IMR-90 (cell line): Measurements from ENCODE around the gene PFDN5. TPM values are rescaled to one million over a fixed set of nuclear protein-coding genes. Genes with fewer than 3 reads are reported as not detected.

Experiments used
- ATAC-seq: fragments of 200-7000 bp; cut with Tn5 transposase; 2 replicates; pipeline ENCODE4 v1.9.1; 2020; ENCODE audit warnings: low read depth, mild to moderate bottlenecking, moderate library complexity
- BruUV-seq: library from RNA; stranded (reverse); fragments of 400-500 nt; replicated peaks from 2 replicates; lab custom pipeline; 2021; lab: Mats Ljungman, UMichigan
- CTCF ChIA-PET: fragments of 300-600 bp; formaldehyde crosslinking; extraction: SDS; loops from one replicate; lab custom pipeline; 2021; ENCODE audit warnings: antibody characterized with exemption; lab: Yijun Ruan, JAX
- POLR2A ChIA-PET: fragments of 300-600 bp; sonication (Branson Sonifier 250); formaldehyde crosslinking; loops from one replicate; lab custom pipeline; 2022; ENCODE audit warnings: antibody characterized with exemption; ENCODE audit not compliant: unreplicated experiment; lab: Charles Lee
- DNase-seq: peaks from one replicate; pipeline ENCODE4 v3.0.0; 2013
- H2AFZ ChIP-seq: replicated peaks from 2 replicates; pipeline ENCODE3; 2013; ENCODE audit warnings: low read length, mild to moderate bottlenecking; ENCODE audit not compliant: poor library complexity
- H2AK5ac ChIP-seq: 2 replicates; pipeline ENCODE4 v1.6.1; 2013; ENCODE audit warnings: low read depth, low read length, inconsistent platforms
- H2AK9ac ChIP-seq: replicated peaks from 2 replicates; pipeline ENCODE3; 2013; ENCODE audit warnings: mild to moderate bottlenecking, low read depth, low read length, moderate library complexity; ENCODE audit not compliant: poor library complexity
- H2BK120ac ChIP-seq: 2 replicates; pipeline ENCODE4 v1.6.1; 2013; ENCODE audit warnings: low read depth, low read length, inconsistent platforms
- H2BK15ac ChIP-seq: 3 replicates; pipeline ENCODE4 v1.6.1; 2013; ENCODE audit warnings: low read depth, low read length, inconsistent platforms
- H2BK20ac ChIP-seq: 2 replicates; pipeline ENCODE4 v1.6.1; 2013; ENCODE audit warnings: low read depth, mild to moderate bottlenecking, inconsistent platforms, low read length, moderate library complexity
- H2BK5ac ChIP-seq: 2 replicates; pipeline ENCODE4 v1.6.1; 2013; ENCODE audit warnings: mild to moderate bottlenecking, low read depth, low read length, inconsistent platforms; ENCODE audit not compliant: poor library complexity, severe bottlenecking
- H3K14ac ChIP-seq: replicated peaks from 2 replicates; pipeline ENCODE4 v1.6.1; 2013; ENCODE audit warnings: low read depth, low read length, inconsistent platforms
- H3K18ac ChIP-seq: 2 replicates; pipeline ENCODE4 v1.6.1; 2013; ENCODE audit warnings: low read depth, low read length, control low read depth
- H3K23ac ChIP-seq: 2 replicates; pipeline ENCODE4 v1.6.1; 2013; ENCODE audit warnings: low read depth, low read length, inconsistent platforms
- H3K27ac ChIP-seq: 2 replicates; pipeline ENCODE4 v1.5.1; 2013; ENCODE audit warnings: mild to moderate bottlenecking, control low read depth, low read length; ENCODE audit not compliant: insufficient read depth
- H3K27me3 ChIP-seq: 2 replicates; pipeline ENCODE4 v1.6.1; 2013; ENCODE audit warnings: low read length; ENCODE audit not compliant: control insufficient read depth, insufficient read depth
- H3K36me3 ChIP-seq: 2 replicates; pipeline ENCODE4 v1.6.1; 2013; ENCODE audit warnings: low read length, mixed read lengths; ENCODE audit not compliant: control insufficient read depth, insufficient read depth
- H3K4ac ChIP-seq: 2 replicates; pipeline ENCODE4 v1.6.1; 2013; ENCODE audit warnings: low read depth, low read length, inconsistent platforms
- H3K4me1 ChIP-seq: 2 replicates; pipeline ENCODE4 v1.6.1; 2013; ENCODE audit warnings: low read length, mixed read lengths; ENCODE audit not compliant: control insufficient read depth, insufficient read depth
- H3K4me2 ChIP-seq: 2 replicates; pipeline ENCODE4 v1.6.1; 2013; ENCODE audit warnings: low read depth, mild to moderate bottlenecking, control low read depth, low read length, moderate library complexity
- H3K4me3 ChIP-seq: 2 replicates; pipeline ENCODE4 v1.5.1; 2013; ENCODE audit warnings: low read depth, mild to moderate bottlenecking, control low read depth, low read length, moderate library complexity; ENCODE audit not compliant: insufficient read depth
- H3K56ac ChIP-seq: 2 replicates; pipeline ENCODE4 v1.6.1; 2013; ENCODE audit warnings: low read length, inconsistent platforms; ENCODE audit not compliant: insufficient read depth; ENCODE audit errors: extremely low read depth
- H3K79me1 ChIP-seq, 2 experiments: 2 replicates each; pipeline ENCODE4 v1.6.1; 2013; ENCODE audit warnings: low read length in 2 of 2, inconsistent platforms in 1 of 2, low read depth in 1 of 2
- H3K9ac ChIP-seq: 2 replicates; pipeline ENCODE4 v1.6.1; 2013; ENCODE audit warnings: low read depth, low read length, control low read depth
- H3K9me1 ChIP-seq: 2 replicates; pipeline ENCODE4 v1.6.1; 2013; ENCODE audit warnings: low read length, inconsistent platforms; ENCODE audit not compliant: insufficient read depth
- H3K9me3 ChIP-seq: 2 replicates; pipeline ENCODE4 v1.6.1; 2013; ENCODE audit warnings: low read length; ENCODE audit not compliant: control insufficient read depth, insufficient read depth
- H4K20me1 ChIP-seq: 2 replicates; pipeline ENCODE4 v1.6.1; 2013; ENCODE audit warnings: low read length, inconsistent platforms; ENCODE audit not compliant: insufficient read depth
- H4K5ac ChIP-seq: 2 replicates; pipeline ENCODE4 v1.6.1; 2013; ENCODE audit warnings: mild to moderate bottlenecking, low read depth, low read length, control low read depth
- H4K8ac ChIP-seq, 2 experiments: 2 replicates each; pipeline ENCODE4 v1.6.1; 2013; ENCODE audit warnings: low read depth in 2 of 2, low read length in 2 of 2, control low read depth in 1 of 2, inconsistent platforms in 1 of 2
- H4K91ac ChIP-seq: 2 replicates; pipeline ENCODE4 v1.6.1; 2013; ENCODE audit warnings: low read depth, low read length, inconsistent platforms; ENCODE audit not compliant: insufficient read depth
- BHLHE40 ChIP-seq: fragments of 150-350 bp; IDR thresholded peaks from 2 replicates; pipeline ENCODE4 v1.6.1; 2016; ENCODE audit warnings: mild to moderate bottlenecking, low read depth, low read length
- CEBPB ChIP-seq: IDR thresholded peaks from 2 replicates; pipeline ENCODE4 v1.6.1; 2012; ENCODE audit warnings: low read depth, low read length, improper control_type of control experiment
- CHD1 ChIP-seq: IDR thresholded peaks from 2 replicates; pipeline ENCODE4 v1.6.1; 2012; ENCODE audit warnings: low read depth, low read length, improper control_type of control experiment
- MAZ ChIP-seq: IDR thresholded peaks from 2 replicates; pipeline ENCODE4 v1.6.1; 2012; ENCODE audit warnings: low read depth, mild to moderate bottlenecking, low read length, improper control_type of control experiment, moderate library complexity, borderline replicate concordance
- POLR2A ChIP-seq: IDR thresholded peaks from 2 replicates; pipeline ENCODE4 v1.6.1; 2012; ENCODE audit warnings: mild to moderate bottlenecking, low read depth, low read length
- RCOR1 ChIP-seq: IDR thresholded peaks from 2 replicates; pipeline ENCODE4 v1.6.1; 2012; ENCODE audit warnings: mild to moderate bottlenecking, low read length, improper control_type of control experiment; ENCODE audit not compliant: insufficient replicate concordance
- WGBS, 2 experiments: methylation state at CpG; one replicate each; pipeline versions ENCODE4 v1.1.5 to v1.1.7; 2013; ENCODE audit warnings: missing lambda C conversion rate in 2 of 2; ENCODE audit not compliant: insufficient read length in 1 of 2; ENCODE audit errors: extremely low coverage in 2 of 2; 5-methylcytosine and 5-hydroxymethylcytosine counted together
- dilution Hi-C: fragments of 300-500 bp; cut with HindIII; formaldehyde crosslinking; loops from one replicate; pipeline ENCODE4 v1.14.3; 2018; ENCODE audit warnings: low sequenced_read_pairs; ENCODE audit not compliant: unreplicated experiment
- in situ Hi-C: fragments of 300-500 bp; cut with MboI; formaldehyde crosslinking; loops from 3 replicates; pipeline ENCODE4 v1.14.3; 2019; ENCODE audit warnings: low sequenced_read_pairs, inconsistent platforms, mixed read lengths
- intact Hi-C: fragments of 100-400 bp; cut with micrococcal nuclease; formaldehyde crosslinking; loops from 2 replicates; pipeline ENCODE4 v1.10.0; 2022
- polyA plus RNA-seq, 3 experiments: library from polyadenylated mRNA; depleted of rRNA; stranded (reverse); fragments of >200 nt; gene quantifications; 2 replicates each; pipeline ENCODE4 v1.2.3, GENCODE V29; 2012; ENCODE audit warnings: low replicate concordance in 1 of 3
- total RNA-seq: library from RNA; depleted of rRNA; stranded (reverse); fragments of >200 nt; gene quantifications from 2 replicates; pipeline ENCODE4 v1.2.3, GENCODE V29; 2012

The PFDN5 gene
- total and polyA plus RNA-seq, 2 of the 4 experiments (the other 2 are of a cell fraction): 1,011 to 1,338 TPM

- Histone ChIP-seq H3K27me3 (no peaks in the 10 kb centered on the region), H3K9ac (peak overlapping the region; percentile 64), H4K20me1 (no peaks in the 10 kb centered on the region; the same call in 1 of the 2 replicates), H3K56ac (peak overlapping the region; percentile 69), H3K4me3 (peak overlapping the region; percentile 90), H2BK120ac (peak overlapping the region; percentile 4; the same call in 1 of the 2 replicates), H3K36me3 (0 out of 2 replicates have a peak, but pooled peaks cover 2% of the 10 kb centered on the region), H2AFZ (peak overlapping the region; percentile 99), H4K5ac (no peak overlapping the region), H2AK9ac (peak overlapping the region; percentile 94), H2BK15ac (no peak overlapping the region), H4K91ac (peak overlapping the region; percentile 79), H2AK5ac (peak overlapping the region; percentile 10; the same call in 1 of the 2 replicates), H3K9me1 (peaks cover 14% of the 10 kb centered on the region), H3K4me2 (peak overlapping the region; percentile 92), H4K8ac (peak overlapping the region; percentile 60 to 83; a peak in 3 of 4 replicates), H2BK5ac (peak overlapping the region; percentile 73), H3K18ac (peak overlapping the region; percentile 2; the same call in 1 of the 2 replicates), H3K14ac (peak overlapping the region; percentile 81), H3K4ac (peak overlapping the region; percentile 87), H2BK20ac (no peak overlapping the region), H3K27ac (peak overlapping the region; percentile 58; the same call in 1 of the 2 replicates), H3K9me3 (no peaks in the 10 kb centered on the region), H3K4me1 (peaks cover 7% of the 10 kb centered on the region; the same call in 1 of the 2 replicates), H3K79me1 (peaks cover 31 to 45% of the 10 kb centered on the region in 2 experiments), H3K23ac (peak overlapping the region; percentile 96)
- dilution Hi-C loops: no loop called here
- TF ChIP-seq CHD1: no peak
- TF ChIP-seq MAZ: no peak
- TF ChIP-seq CEBPB: no peak
- TF ChIP-seq BHLHE40: no peak
- TF ChIP-seq POLR2A: no peak
- no peak for TF ChIP-seq RCOR1
- 64% methylated on average over 10 of the region's 20 CpGs; no CpG with 5 or more reads in 1 of the 2 experiments for WGBS, 2 experiments
- intact Hi-C loops: loop anchor here (1.0 kb wide), 1 partner anchor 56 kb away; no protein-coding TSS in a partner anchor
- no TSS peak for BruUV-seq
- peak; percentile 28 for ATAC-seq
- in situ Hi-C loops: no loop called here
- ChIA-PET CTCF (interaction anchor here (0.7 to 1.6 kb wide), 5 partner anchors 9 to 52 kb away, joined by 3 to 6 read pairs (median 3); partner anchors contain the start of gene AAAS), POLR2A (no interaction called here)
- DNase-seq: no peak
Measured at GRCh38 chr12:53268630-53269562, 26.4 kb upstream of the PFDN5 start.
